Skeletal muscle tissue (tissue), 5 donors: ENCODE results near the gene CXADR. TPM values are rescaled to one million over a fixed set of nuclear protein-coding genes. Genes with fewer than 3 reads are reported as not detected.

Experiments used
- H3K27ac ChIP-seq: one replicate; pipeline ENCODE4 v1.7.0; 2013; ENCODE audit warnings: mild to moderate bottlenecking, low read depth, low read length, inconsistent platforms
- H3K27me3 ChIP-seq, 3 donors: one replicate each; pipeline ENCODE4 v1.7.0; 2013; ENCODE audit warnings: low read length in 3 of 3; ENCODE audit not compliant: control insufficient read depth in 3 of 3, insufficient read depth in 3 of 3
- H3K36me3 ChIP-seq, 3 donors: one replicate each; pipeline ENCODE4 v1.7.0; 2013; ENCODE audit warnings: low read length in 3 of 3; ENCODE audit not compliant: control insufficient read depth in 3 of 3, insufficient read depth in 3 of 3
- H3K4me1 ChIP-seq, 3 donors: one replicate each; pipeline ENCODE4 v1.7.0; 2013; ENCODE audit warnings: low read length in 3 of 3, mild to moderate bottlenecking in 3 of 3; ENCODE audit not compliant: control insufficient read depth in 3 of 3, insufficient read depth in 3 of 3
- H3K4me3 ChIP-seq, 3 donors: one replicate each; pipeline ENCODE4 v1.7.0; 2013; ENCODE audit warnings: low read length in 3 of 3
- H3K9ac ChIP-seq, 3 donors: one replicate each; pipeline ENCODE4 v1.7.0; 2013; ENCODE audit warnings: low read length in 3 of 3, mild to moderate bottlenecking in 3 of 3, moderate library complexity in 2 of 3, low read depth in 1 of 3
- H3K9me3 ChIP-seq, 3 donors: one replicate each; pipeline ENCODE4 v1.7.0; 2013; ENCODE audit warnings: low read length in 3 of 3; ENCODE audit not compliant: control insufficient read depth in 3 of 3
- small RNA-seq: library from RNA; depleted of rRNA; stranded (forward); fragments of <200 nt; gene quantifications from one replicate; pipeline ENCODE3, GENCODE V24; 2014
- total RNA-seq: library from RNA; depleted of rRNA; stranded (reverse); fragments of >200 nt; gene quantifications from one replicate; pipeline ENCODE4 v1.2.3, GENCODE V29; 2014
- donor health status: Osteomylitis.

CXADR gene
- total RNA-seq, 1 donor from 2014 or later: 0.52 TPM

DNA sequence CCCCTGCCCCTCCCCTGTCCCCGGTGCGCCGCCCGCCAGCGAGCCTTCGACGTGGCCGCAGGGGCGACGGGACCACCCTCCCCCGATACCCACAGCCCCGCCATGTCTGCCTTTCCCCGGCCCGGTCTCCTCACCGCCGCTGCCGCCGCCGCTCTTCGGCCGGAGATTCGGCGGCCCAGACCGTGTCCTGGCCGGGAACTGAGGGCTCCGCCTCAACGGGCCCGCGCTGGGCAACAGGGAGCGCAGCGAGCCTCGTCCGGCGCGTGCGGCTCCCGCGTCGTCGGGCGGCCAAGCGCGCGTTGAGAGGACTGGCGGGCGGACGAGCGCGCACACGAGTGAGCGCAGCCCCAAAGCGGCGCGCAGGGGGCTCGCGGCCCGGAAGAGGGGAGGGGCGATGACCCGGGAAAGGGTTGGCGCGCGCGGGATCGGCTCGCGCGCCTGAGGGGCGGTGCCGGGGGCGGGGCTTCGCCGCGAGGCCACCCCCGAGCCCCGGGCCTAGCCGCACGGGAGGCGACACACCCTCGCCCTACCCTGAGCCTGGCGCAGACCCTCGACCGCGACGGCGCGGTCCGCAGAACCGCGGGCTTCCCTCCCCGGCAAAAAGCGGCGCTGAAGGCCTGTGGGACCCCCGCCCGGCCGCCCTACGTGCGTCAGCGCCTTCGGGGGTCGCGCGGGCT is 99.9 kb downstream of the CXADR start, which contains the start of gene BTG3:
Gene BTG3 (minus strand): TSS at position 337 of the 677 bp plus-strand sequence. CDS start 3,757 bp downstream, outside the sequence.
- no peaks in the 10 kb centered on the region for H3K9me3 ChIP-seq
- peak within 1 kb of the TSS; percentile 68 to 76 (median 74) for H3K9ac ChIP-seq
- H3K27ac ChIP-seq: peak within 1 kb of the TSS; percentile 72
- peaks cover 0 to 5% (median 3%) of the 10 kb centered on the region in 3 donors for H3K4me1 ChIP-seq
- H3K27me3 ChIP-seq: peaks cover 0 to 14% (median 12%) of the 10 kb centered on the region in 3 donors
- H3K4me3 ChIP-seq: peak within 1 kb of the TSS; percentile 71 to 80 (median 74)
- no peaks in the 10 kb centered on the region for H3K36me3 ChIP-seq

DNA sequence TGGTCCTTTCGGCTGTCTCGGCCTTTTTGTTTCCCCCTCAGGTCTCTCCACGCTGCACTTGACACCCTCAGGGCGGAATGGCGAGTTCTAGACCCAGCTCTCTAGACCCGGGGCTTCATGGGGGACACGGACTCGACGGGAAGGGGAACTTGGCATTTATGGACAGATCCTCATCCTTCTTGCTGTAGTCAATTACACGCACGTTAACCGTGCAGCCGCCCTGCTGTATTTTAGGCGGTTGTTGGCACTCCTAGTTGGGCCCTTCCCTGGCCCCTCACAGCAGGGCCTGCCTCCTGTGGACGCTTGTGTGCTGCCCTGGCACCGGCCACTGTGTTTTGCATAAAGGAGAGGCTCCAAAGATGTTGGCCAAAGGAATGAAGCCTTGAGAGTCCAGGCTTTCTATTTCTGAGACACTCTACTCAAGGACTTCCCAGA is 100.4 kb downstream of the CXADR start:
- H3K9ac ChIP-seq: peak overlapping the region in 1 of 3 donors; percentile 74
- H3K9me3 ChIP-seq: no peaks in the 10 kb centered on the region
- peaks cover 0 to 14% (median 12%) of the 10 kb centered on the region in 3 donors for H3K27me3 ChIP-seq
- no peaks in the 10 kb centered on the region for H3K36me3 ChIP-seq
- peak overlapping the region; percentile 72 for H3K27ac ChIP-seq
- H3K4me1 ChIP-seq: peaks cover 0 to 5% (median 3%) of the 10 kb centered on the region in 3 donors
- H3K4me3 ChIP-seq: peak overlapping the region; percentile 49 to 74 (median 71)

DNA sequence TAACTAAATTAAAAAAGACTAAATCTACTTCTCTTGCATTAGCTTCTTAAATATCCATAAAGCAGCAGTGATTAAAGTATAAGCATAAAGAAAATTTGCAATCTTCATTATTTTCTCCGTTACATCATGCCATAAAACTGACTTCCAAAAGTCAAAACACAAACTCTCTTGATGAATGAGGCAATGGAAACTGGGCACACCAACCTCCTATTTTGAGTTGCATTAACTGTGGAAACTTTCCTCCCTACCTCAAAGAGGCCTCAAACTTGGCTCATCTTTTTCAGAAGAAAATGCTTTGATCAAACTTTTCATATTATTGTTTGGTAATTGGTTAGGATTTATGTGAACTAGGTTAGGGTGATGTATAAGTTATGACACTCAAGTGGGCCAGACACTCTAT is 104.0 kb downstream of the CXADR start:
- Histone ChIP-seq H3K9me3 (no peaks in the 10 kb centered on the region), H3K4me1 (no peaks in the 10 kb centered on the region), H3K4me3 (no peak overlapping the region), H3K27ac (no peak overlapping the region), H3K9ac (no peak overlapping the region), H3K27me3 (peaks cover 0 to 9% (median 7%) of the 10 kb centered on the region in 3 donors), H3K36me3 (no peaks in the 10 kb centered on the region)

DNA sequence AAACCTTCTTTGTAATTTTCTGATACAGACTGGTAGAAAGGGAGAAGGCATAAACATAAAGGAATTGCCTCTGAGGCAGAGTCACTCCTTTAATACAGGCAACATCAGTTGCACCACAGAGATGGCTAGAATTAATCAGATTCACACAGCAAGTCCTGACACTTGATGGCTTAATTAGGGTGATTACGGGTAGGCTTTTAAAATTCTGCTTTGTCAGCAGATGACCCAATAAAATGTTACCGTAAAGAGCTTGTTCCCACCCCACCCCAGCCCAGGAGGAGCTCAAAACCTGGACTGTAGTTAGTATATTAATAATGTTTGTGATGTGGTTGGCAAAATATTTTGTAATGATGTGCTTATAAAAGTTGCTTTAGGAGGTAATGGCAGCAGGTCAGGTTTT is 109.2 kb downstream of the CXADR start:
- no peak overlapping the region for H3K9ac ChIP-seq
- H3K27me3 ChIP-seq: no peaks in the 10 kb centered on the region
- H3K36me3 ChIP-seq: no peaks in the 10 kb centered on the region
- H3K9me3 ChIP-seq: no peaks in the 10 kb centered on the region
- H3K4me1 ChIP-seq: no peaks in the 10 kb centered on the region
- no peak overlapping the region for H3K4me3 ChIP-seq
- no peak overlapping the region for H3K27ac ChIP-seq

DNA sequence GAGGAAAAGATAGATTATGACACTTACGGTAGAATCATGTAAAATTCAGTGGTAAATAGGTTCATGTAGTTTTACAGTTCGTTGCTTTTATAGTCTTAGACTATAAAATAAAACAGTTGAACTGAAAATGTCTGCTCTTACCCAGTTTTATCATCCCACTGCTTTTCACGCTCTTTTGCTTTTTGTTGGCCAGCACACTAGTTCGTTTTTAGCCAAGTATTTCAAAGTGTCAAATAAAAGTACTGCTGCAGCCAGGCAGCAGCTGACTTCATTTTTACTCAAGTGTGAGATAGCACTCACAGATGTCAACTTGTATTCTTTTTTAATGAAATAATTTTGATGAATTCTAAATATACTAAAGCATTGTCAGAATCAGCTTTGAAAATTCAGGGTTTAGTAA is 118.4 kb downstream of the CXADR start:
- no peaks in the 10 kb centered on the region for H3K4me1 ChIP-seq
- H3K4me3 ChIP-seq: no peak overlapping the region
- H3K27ac ChIP-seq: no peak overlapping the region
- no peaks in the 10 kb centered on the region for H3K9me3 ChIP-seq
- no peaks in the 10 kb centered on the region for H3K36me3 ChIP-seq
- no peaks in the 10 kb centered on the region for H3K27me3 ChIP-seq
- H3K9ac ChIP-seq: no peak overlapping the region

DNA sequence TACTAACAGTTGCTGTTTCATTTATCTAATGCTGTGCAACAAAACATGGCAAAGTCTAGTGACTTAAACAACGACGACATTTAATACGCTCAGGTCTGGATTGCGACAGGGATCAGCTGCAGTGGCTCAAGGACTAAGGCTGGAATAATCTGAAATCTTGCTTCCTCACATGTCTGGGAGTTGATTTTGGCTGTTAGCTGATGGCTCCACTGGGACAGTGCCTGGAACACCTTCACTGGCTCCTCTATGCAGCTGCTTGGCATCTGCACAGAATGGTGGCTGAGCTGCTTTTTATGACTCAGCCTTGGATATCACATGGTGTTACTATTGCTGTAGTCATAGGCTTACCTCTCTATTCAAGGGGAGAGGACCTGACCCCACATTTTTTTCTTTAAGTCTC is 123.9 kb downstream of the CXADR start:
- H3K27me3 ChIP-seq: no peaks in the 10 kb centered on the region
- H3K4me1 ChIP-seq: no peaks in the 10 kb centered on the region
- H3K9me3 ChIP-seq: peaks cover 0 to 3% (median 0%) of the 10 kb centered on the region in 3 donors
- no peak overlapping the region for H3K9ac ChIP-seq
- no peak overlapping the region for H3K27ac ChIP-seq
- H3K4me3 ChIP-seq: no peak overlapping the region
- H3K36me3 ChIP-seq: no peaks in the 10 kb centered on the region

DNA sequence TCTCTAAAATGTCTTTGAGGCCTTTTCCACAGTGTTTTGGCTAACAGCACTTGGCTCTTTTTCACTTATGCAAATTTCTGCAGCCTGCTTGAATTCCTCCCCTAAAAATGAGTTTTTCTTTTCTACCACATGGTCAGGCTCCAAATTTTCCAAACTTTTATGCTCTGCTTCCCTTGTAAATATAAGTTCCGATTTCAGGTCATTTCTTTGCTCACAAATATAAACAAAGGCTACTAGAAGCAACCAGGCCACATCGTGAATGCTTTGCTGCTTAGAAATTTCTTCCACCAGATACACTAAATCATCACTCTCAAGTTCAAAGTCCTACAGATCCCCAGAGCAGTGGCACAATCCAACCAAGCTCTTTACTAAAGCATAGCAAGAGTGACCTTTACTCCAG is 128.0 kb downstream of the CXADR start:
- Histone ChIP-seq H3K36me3 (no peaks in the 10 kb centered on the region), H3K9me3 (peaks cover 0 to 3% (median 0%) of the 10 kb centered on the region in 3 donors), H3K9ac (no peak overlapping the region), H3K27ac (no peak overlapping the region), H3K27me3 (no peaks in the 10 kb centered on the region), H3K4me1 (no peaks in the 10 kb centered on the region), H3K4me3 (no peak overlapping the region)

Small RNA genes lying within 50 kb of the gene (small RNA-seq; reads per million reads assigned to genes)
- not detected for gene RF00019
- gene RN7SL163P: not detected
- gene RPL39P40: not detected

Other genes starting within 250 kb of the CXADR start
- gene BTG3, start 99.9 kb downstream of the CXADR start, total RNA-seq: 21.4 TPM